SK-N-SH (cell line): ENCODE data around the gene FBXW5.

Experiments used
- CTCF ChIP-seq: fragments of 200-600 bp; sonication (generic); IDR thresholded peaks from 2 replicates; pipeline ENCODE4 v1.6.1; 2017; ENCODE audit warnings: antibody characterized with exemption, mild to moderate bottlenecking, moderate library complexity
- FOXM1 ChIP-seq: IDR thresholded peaks from 2 replicates; pipeline ENCODE4 v1.4.0; 2012; ENCODE audit warnings: low read depth, mild to moderate bottlenecking

GRCh38 chr9:136942112-136942880 is 2.2 kb downstream of the FBXW5 start:
- TF ChIP-seq FOXM1 (no peak), CTCF (no peak)
